H1 (cell line): ENCODE measurements around the gene HELT. TPM values are rescaled to one million over a fixed set of nuclear protein-coding genes. Genes with fewer than 3 reads are reported as not detected.

Source experiments
- CREB1 ChIP-seq: IDR thresholded peaks from 2 replicates; pipeline ENCODE4 v1.6.1; 2012; ENCODE audit warnings: inconsistent platforms
- SIX5 ChIP-seq: IDR thresholded peaks from 2 replicates; pipeline ENCODE4 v1.6.1; 2011; ENCODE audit warnings: mild to moderate bottlenecking, low read depth, low read length
- SP4 ChIP-seq: IDR thresholded peaks from 2 replicates; pipeline ENCODE4 v1.6.1; 2012; ENCODE audit warnings: low read length, inconsistent platforms
- YY1 ChIP-seq: IDR thresholded peaks from 2 replicates; pipeline ENCODE4 v1.6.1; 2011; ENCODE audit warnings: low read depth, mild to moderate bottlenecking, low read length
- polyA plus RNA-seq, 7 experiments: library from polyadenylated mRNA; depleted of rRNA in 3 of 7; stranded (reverse) in 5 of 7; unstranded in 2 of 7; fragments of >200 nt in 5 of 7; fragments of 200-250 nt in 2 of 7; gene quantifications; 1 replicate in 5 of 7; 2 replicates in 1 of 7; 4 replicates in 1 of 7; pipeline versions ENCODE4 v1.2.1 to v1.2.3, GENCODE V29; 2011 to 2013; ENCODE audit warnings: missing spikeins in 2 of 7, mixed read lengths in 2 of 7
- total RNA-seq: library from RNA; stranded (reverse); fragmentation: NEBNext Ultra II Directional; extraction: Animal tissue kit (Norgen Biotek cat#: 25700); gene quantifications from 2 replicates; pipeline ENCODE4 v1.2.1, GENCODE V29; 2021
- TF ChIP-seq, protein P1 (sequence below): IDR thresholded peaks from 2 replicates; pipeline ENCODE4 v1.6.1; 2011; ENCODE audit warnings: low read length, improper control_type of control experiment
- TF ChIP-seq, protein P2 (sequence below): IDR thresholded peaks from 2 replicates; pipeline ENCODE4 v1.6.1; 2012; ENCODE audit warnings: inconsistent platforms

Gene HELT
- total and polyA plus RNA-seq, 2 of the 8 experiments (the other 6 are each of a cell fraction or from before 2014, with no cell fraction given): 0.32 to 0.35 TPM

DNA sequence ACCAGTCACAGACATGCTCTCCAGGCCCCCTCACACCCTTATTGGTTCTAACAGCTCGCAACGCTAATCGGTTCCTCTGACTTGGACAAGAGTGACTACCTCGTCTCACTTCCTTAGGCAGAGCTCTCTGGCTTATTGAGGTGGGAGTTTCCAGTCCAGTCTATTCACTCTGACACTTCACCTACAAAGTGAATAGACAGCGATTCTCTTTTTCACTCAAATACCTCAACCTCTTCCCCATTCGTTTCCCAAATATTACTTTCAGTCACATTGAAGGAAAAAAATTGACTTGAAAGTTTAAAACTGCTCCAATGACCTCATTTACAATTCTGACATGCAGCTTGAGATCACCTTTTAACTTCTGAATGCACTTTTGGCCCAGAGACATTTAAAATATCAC lies 17.7 kb downstream of the HELT start (continued):
- TF ChIP-seq, protein P1, sequence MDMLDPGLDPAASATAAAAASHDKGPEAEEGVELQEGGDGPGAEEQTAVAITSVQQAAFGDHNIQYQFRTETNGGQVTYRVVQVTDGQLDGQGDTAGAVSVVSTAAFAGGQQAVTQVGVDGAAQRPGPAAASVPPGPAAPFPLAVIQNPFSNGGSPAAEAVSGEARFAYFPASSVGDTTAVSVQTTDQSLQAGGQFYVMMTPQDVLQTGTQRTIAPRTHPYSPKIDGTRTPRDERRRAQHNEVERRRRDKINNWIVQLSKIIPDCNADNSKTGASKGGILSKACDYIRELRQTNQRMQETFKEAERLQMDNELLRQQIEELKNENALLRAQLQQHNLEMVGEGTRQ: no peak
- TF ChIP-seq, protein P2, sequence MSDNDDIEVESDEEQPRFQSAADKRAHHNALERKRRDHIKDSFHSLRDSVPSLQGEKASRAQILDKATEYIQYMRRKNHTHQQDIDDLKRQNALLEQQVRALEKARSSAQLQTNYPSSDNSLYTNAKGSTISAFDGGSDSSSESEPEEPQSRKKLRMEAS: no peak
- no peak for TF ChIP-seq SIX5
- TF ChIP-seq YY1: no peak
- no peak for TF ChIP-seq SP4
- TF ChIP-seq CREB1: no peak
